HG02642 (cell line): ENCODE measurements around the gene SLC25A4.

Source experiments
- ATAC-seq: cut with Tn5 transposase; IDR thresholded peaks from one replicate; pipeline ENCODE4 v1.9.1; 2021; ENCODE audit warnings: mild to moderate bottlenecking; ENCODE audit not compliant: unreplicated experiment, poor library complexity

SLC25A4 gene

GRCh38 chr4:185119927-185120630, 23.0 kb upstream of the SLC25A4 start:
- ATAC-seq, result no peak

DNA sequence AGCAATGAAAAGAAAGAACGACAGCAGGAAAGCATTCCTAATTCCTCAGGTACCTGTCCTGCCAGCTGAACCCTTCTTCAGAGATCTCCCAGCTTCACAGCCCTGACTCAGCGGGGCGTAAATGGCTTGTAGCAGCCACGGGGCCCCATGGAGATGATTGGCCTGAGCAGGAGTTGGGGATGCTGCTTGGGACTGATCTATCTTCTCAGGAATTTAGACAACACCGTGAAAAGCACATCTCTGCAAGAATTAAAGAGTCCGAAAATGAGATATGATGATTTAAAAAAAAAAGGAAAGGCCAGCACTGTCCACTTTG, 22.5 kb upstream of the SLC25A4 start:
- ATAC-seq, result no peak

GRCh38 chr4:185122681-185123345, 20.3 kb upstream of the SLC25A4 start:
- peak; percentile 71 for ATAC-seq

- no peak for ATAC-seq
Measured at GRCh38 chr4:185124006-185124405, 19.1 kb upstream of the SLC25A4 start.

DNA sequence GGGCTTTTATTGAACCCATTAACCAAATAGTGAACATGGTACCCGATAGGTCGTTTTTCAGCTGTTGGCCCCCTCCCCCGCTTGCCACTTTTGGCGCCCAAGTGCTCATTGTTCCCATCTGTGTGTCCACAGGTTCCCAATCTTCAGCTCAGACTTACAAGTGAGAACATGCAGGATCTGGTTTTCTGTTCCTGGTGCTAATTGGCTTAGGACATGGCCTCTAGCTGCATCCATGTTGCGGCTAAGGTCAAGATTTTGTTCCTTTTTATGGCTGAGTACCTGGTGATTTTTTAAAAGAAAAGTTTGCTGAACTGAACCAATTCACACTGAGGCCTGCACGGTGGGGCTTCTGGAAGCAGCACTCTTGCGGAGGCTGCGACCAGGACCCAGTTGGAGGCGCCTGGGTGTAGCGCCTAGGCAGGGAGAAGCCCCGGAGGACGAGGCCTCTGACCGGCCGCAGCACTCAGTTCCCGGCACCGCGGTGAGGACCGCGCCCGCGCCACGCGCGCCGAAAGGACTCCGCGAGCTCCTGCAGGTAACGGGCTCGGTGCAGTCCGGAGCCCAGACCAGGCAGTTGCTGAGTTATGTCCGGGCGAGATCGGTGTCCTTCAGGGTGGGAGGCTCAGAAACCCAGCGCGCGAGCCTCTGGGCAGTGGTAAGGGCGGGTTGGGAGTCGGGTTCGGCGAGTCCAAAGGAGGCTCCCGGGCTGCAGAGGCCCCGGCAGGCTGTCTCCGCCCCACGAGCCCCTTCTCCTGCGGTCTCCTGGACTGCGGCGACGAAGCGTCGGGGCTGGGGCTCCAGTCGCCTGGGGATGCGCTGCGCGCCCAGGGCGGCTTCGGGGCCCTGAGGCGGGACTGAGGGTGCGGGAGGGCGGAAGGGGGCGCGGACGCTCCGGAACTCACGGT, 15.8 kb upstream of the SLC25A4 start:
- ATAC-seq, result no peak

DNA sequence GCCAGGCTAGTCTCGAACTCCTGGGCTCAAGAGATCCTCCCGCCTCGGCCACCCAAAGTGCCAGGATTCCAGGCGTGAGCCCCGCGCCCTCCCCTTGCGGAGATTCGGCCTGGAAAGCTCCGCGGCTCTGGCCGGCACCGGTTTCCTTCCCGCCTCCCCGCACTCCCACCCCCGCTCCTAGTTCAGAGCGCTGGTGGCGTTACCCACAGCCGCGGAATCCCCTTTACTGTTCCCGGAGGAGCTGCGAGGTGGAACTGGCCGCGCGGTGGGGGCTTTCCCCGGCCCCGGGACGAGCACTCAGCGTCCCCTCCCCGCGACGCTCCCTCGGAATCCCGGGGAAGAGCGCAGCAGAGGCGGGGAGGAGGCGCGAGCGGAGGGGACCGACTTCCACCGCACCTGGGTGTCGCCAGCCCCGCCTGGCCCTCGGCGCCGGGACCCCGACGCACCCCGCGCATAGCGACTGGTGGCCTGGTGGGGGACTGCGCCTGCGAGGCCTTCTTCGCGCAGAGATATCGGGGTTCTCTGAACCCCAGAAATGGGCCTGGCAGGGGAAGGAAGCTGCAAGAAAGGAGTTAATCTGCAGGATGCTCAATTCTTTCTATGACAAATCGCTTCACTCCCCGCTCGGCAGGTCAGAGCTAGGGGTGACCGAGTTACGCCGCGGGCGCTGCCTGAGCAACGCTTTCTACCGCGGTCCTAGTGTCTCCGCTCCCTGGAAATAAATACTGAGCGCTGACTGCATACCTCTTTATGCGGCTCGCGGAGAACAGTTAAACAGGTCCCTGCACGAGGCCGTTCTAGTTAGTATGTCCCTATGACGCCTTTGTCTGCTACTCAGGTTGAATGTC, 14.6 kb upstream of the SLC25A4 start:
- peak; percentile 60 for ATAC-seq

DNA sequence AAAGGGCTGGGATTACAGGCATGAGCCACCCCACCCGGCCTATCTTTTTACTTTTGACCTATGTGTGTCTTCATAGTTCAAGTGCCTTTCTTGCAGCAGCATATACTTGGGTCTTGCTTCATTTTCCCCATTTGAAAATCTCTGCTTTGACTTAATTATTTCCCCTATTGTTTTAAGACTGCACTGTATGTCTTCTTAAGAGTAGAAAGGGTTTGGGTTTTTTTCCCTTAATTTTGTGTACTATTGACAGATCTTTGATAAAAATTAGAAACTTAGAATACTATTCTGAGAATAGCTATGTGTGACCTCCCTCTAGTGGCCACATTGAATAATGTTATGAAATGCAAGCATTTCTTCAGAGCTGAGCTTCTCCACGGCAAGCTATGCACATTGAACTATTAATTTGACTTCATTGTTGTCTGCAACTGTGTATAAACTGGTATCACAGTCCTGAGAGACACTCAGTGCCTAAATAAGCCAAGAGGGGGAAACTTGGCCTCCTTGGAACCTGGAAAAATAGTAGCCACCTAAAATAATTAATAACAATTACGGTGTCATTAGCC, 8.7 kb upstream of the SLC25A4 start:
- ATAC-seq, result no peak

GRCh38 chr4:185137233-185137925, 5.7 kb upstream of the SLC25A4 start:
- no peak for ATAC-seq

GRCh38 chr4:185138161-185138560, 4.9 kb upstream of the SLC25A4 start:
- no peak for ATAC-seq

DNA sequence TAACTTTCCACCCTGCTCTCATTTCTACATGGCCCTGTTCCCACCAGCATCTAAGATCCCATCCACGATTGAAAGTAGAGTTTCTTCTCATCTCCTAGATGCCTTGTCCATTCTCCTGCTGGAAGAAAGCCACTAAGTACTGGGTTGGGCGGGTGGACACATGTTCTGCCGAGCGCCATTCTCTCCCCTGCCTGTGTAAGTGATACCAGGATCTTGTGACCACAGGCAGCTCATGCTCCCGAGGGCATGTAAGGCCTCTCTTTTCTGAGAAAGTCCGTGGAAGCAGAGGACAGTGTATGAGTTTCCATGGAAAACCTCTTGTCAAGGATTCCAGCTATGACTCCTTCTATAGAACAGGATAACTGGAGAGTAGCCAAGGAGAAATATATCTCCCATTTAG, 3.3 kb upstream of the SLC25A4 start:
- no peak for ATAC-seq

- ATAC-seq, result no peak
Measured at GRCh38 chr4:185141777-185142176, 1.3 kb upstream of the SLC25A4 start.

DNA sequence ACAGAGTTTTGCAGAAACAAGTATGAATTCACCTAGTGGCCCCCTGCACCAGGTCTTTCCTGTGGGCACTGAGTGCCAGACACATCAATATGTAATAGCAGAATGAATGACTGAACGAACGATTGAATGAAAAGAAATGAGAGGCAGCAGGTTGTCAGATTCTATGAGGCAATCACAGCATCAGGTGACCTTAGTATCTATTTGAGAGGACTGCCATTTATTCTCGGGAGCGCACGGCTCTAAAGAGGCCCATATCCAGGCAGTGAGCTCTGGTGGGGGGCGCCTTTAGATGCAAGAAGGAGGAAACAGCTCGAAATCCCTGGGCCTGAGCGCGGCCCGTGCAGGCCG, 528 bp upstream of the SLC25A4 start:
- ATAC-seq, result no peak

DNA sequence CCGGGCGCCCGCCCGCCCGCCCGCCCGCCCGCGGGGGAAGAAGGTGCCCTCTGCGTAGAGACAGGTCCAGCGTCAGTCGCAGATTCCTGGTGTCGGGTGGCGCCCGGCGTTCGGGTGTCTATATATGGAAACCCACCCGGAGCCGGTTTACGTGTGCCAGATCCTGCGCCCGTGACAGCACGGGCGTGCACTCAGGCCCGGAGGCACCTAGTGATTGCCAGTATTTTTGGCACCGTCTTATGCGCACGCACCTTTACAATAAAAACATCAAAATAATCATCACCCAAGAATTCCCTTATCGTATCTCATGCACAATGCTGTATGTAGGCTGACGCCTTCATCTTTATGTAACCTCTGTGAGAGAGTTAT, 519 bp downstream of the SLC25A4 start:
- ATAC-seq, result peak; percentile 29

- no peak for ATAC-seq
Measured at GRCh38 chr4:185144601-185145240, 1.7 kb downstream of the SLC25A4 start.

- no peak for ATAC-seq
Measured at GRCh38 chr4:185145572-185145971, 2.5 kb downstream of the SLC25A4 start.

DNA sequence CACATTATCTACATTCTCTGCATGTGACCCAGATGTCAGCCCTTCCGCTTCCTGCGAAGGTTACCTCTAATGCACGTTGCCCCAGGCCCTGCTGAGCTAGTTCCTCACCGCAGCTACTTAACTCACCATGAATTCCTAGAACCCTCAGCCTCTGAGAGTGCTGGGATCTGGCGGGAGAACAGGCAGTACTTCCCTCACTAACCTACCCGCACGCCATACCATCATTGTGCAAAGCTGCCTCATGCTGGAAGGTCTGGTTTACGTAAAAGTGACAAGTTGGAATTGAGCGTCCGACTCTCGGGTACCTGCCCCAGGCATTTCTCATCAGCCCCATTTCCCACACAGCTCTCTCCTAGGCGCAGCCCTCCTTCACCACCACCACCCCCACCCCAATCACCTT, 6.3 kb downstream of the SLC25A4 start:
- ATAC-seq, result no peak

GRCh38 chr4:185151296-185151695, 8.2 kb downstream of the SLC25A4 start:
- no peak for ATAC-seq

DNA sequence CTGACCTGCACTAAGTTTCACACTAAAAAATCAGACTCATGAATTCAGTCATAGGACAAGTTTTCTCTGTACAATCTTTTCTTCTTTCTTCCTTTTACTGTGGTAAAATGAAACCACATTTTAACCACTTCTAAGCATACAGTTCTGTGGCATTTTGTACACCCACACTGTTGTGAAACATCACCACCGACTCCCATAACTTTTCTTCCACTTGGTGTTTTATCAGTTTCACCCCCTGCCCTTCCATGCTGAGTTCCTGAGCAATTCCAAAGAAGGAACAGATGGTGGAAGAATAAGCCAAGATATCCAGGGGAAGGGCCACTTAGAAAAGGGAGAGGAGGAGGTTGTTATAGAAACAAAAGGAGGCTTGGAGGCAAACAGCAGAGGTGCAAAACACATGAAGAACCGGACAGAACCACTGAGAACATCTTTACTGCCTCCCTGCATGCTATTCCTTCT, 22.6 kb downstream of the SLC25A4 start:
- peak; percentile 85 for ATAC-seq

- no peak for ATAC-seq
Measured at GRCh38 chr4:185167234-185167633, 24.2 kb downstream of the SLC25A4 start.
